HepG2 (cell line): ENCODE data around the gene ZCCHC8. TPM values are rescaled to one million over a fixed set of nuclear protein-coding genes. Genes with fewer than 3 reads are reported as not detected.

Source experiments
- MTF2 ChIP-seq: sonication (generic); formaldehyde crosslinking; IDR thresholded peaks from 2 replicates; pipeline ENCODE4 v1.5.0; 2020; ENCODE audit warnings: missing genetic modification reagents, borderline replicate concordance
- PATZ1 ChIP-seq: sonication (generic); formaldehyde crosslinking; IDR thresholded peaks from 2 replicates; pipeline ENCODE4 v1.4.0; 2020; ENCODE audit warnings: missing genetic modification reagents
- PAXIP1 ChIP-seq: sonication (generic); formaldehyde crosslinking; conservative IDR thresholded peaks from 2 replicates; pipeline ENCODE4 v1.4.0; 2020; ENCODE audit warnings: mild to moderate bottlenecking, missing genetic modification reagents, moderate library complexity
- polyA plus RNA-seq, 8 experiments: library from polyadenylated mRNA; depleted of rRNA in 3 of 8; stranded (reverse) in 7 of 8; unstranded in 1 of 8; fragments of >200 nt; fragmentation: Illumina TruSeq in 4 of 8; extraction: Trizol in 4 of 8; gene quantifications; 2 replicates each; pipeline versions ENCODE4 v1.2.1 to v1.2.3, GENCODE V29; 2011 to 2016; ENCODE audit warnings: low read depth in 4 of 8, missing spikeins in 1 of 8, mixed read lengths in 1 of 8; ENCODE audit not compliant: insufficient read depth in 1 of 8
- total RNA-seq, 5 experiments: library from RNA; depleted of rRNA; stranded (reverse); fragments of >200 nt; fragmentation: Illumina TruSeq; extraction: Trizol; gene quantifications; 2 replicates each; pipeline ENCODE4 v1.2.3, GENCODE V29; 2016; ENCODE audit warnings: low read depth in 1 of 5
- TF ChIP-seq, protein P1 (sequence below): sonication (generic); formaldehyde crosslinking; IDR thresholded peaks from 2 replicates; pipeline ENCODE4; 2020; ENCODE audit warnings: missing genetic modification reagents, mild to moderate bottlenecking, borderline replicate concordance

Gene ZCCHC8
- total and polyA plus RNA-seq, 2 of the 13 experiments (the other 11 are each of a cell fraction or from before 2014, with no cell fraction given): 18.6 to 20.9 TPM

GRCh38 chr12:122489038-122489437 is 11.7 kb downstream of the ZCCHC8 start (continued):
- TF ChIP-seq PATZ1 (CRISPR knock-in tag): peak; percentile 21; the same call in 1 of the 2 replicates
- TF ChIP-seq MTF2 (CRISPR knock-in tag): no peak
- TF ChIP-seq, protein P1, sequence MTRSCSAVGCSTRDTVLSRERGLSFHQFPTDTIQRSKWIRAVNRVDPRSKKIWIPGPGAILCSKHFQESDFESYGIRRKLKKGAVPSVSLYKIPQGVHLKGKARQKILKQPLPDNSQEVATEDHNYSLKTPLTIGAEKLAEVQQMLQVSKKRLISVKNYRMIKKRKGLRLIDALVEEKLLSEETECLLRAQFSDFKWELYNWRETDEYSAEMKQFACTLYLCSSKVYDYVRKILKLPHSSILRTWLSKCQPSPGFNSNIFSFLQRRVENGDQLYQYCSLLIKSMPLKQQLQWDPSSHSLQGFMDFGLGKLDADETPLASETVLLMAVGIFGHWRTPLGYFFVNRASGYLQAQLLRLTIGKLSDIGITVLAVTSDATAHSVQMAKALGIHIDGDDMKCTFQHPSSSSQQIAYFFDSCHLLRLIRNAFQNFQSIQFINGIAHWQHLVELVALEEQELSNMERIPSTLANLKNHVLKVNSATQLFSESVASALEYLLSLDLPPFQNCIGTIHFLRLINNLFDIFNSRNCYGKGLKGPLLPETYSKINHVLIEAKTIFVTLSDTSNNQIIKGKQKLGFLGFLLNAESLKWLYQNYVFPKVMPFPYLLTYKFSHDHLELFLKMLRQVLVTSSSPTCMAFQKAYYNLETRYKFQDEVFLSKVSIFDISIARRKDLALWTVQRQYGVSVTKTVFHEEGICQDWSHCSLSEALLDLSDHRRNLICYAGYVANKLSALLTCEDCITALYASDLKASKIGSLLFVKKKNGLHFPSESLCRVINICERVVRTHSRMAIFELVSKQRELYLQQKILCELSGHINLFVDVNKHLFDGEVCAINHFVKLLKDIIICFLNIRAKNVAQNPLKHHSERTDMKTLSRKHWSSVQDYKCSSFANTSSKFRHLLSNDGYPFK: no peak
- peak; percentile 97 for TF ChIP-seq PAXIP1
